Keratinocyte (primary cell): ENCODE results near the gene TMBIM1. TPM values are rescaled to one million over a fixed set of nuclear protein-coding genes. Genes with fewer than 3 reads are reported as not detected.

ENCODE experiments used
- DNase-seq: peaks from one replicate; pipeline ENCODE4 v3.0.0-alpha.2; 2011; ENCODE audit warnings: low read depth, missing footprints, low spot score
- FAIRE-seq: peaks from 2 replicates; lab custom pipeline; 2011; peaks lifted over from hg19 to GRCh38; lab: Jason Lieb, UNC
- H2AFZ ChIP-seq: 2 replicates; pipeline ENCODE4 v1.6.0; 2012; ENCODE audit warnings: low read length, control low read depth, inconsistent platforms; ENCODE audit not compliant: control insufficient read depth
- H3K27ac ChIP-seq: 2 replicates; pipeline ENCODE4 v1.5.1; 2011; ENCODE audit warnings: low read length; ENCODE audit not compliant: control insufficient read depth, insufficient read depth
- H3K27me3 ChIP-seq: 3 replicates; pipeline ENCODE4 v1.6.0; 2011; ENCODE audit warnings: low read length; ENCODE audit not compliant: control insufficient read depth, insufficient read depth; ENCODE audit errors: extremely low read depth
- H3K36me3 ChIP-seq, 2 experiments: 2 replicates in 1 of 2; 3 replicates in 1 of 2; pipeline ENCODE4 v1.5.1; 2011; ENCODE audit warnings: low read length in 2 of 2, mild to moderate bottlenecking in 1 of 2; ENCODE audit not compliant: control insufficient read depth in 2 of 2, insufficient read depth in 2 of 2; ENCODE audit errors: extremely low read depth in 1 of 2
- H3K4me1 ChIP-seq: 3 replicates; pipeline ENCODE4 v1.5.1; 2011; ENCODE audit warnings: low read length; ENCODE audit not compliant: control insufficient read depth, insufficient read depth; ENCODE audit errors: extremely low read depth
- H3K4me2 ChIP-seq: 3 replicates; pipeline ENCODE4 v1.6.0; 2011; ENCODE audit warnings: low read depth, low read length; ENCODE audit not compliant: control insufficient read depth, insufficient read depth; ENCODE audit errors: extremely low read depth
- H3K4me3 ChIP-seq, 3 experiments: fragments of 200-600 bp in 1 of 3; sonication (generic) in 1 of 3; 2 replicates in 2 of 3; 3 replicates in 1 of 3; pipeline ENCODE4 v1.5.1; 2011 to 2016; ENCODE audit warnings: low read length in 3 of 3, mild to moderate bottlenecking in 3 of 3, control low read depth in 2 of 3, inconsistent platforms in 1 of 3, low read depth in 1 of 3, mixed read lengths in 1 of 3, mixed run types in 1 of 3, moderate library complexity in 1 of 3; ENCODE audit not compliant: control insufficient read depth in 2 of 3, insufficient read depth in 2 of 3; ENCODE audit errors: extremely low read depth in 1 of 3
- H3K79me2 ChIP-seq: 2 replicates; pipeline ENCODE4 v1.6.0; 2012; ENCODE audit warnings: low read length; ENCODE audit not compliant: control insufficient read depth, insufficient read depth
- H3K9ac ChIP-seq: 3 replicates; pipeline ENCODE4 v1.6.0; 2011; ENCODE audit warnings: low read length; ENCODE audit not compliant: control insufficient read depth, insufficient read depth; ENCODE audit errors: extremely low read depth
- H3K9me1 ChIP-seq: 3 replicates; pipeline ENCODE4 v1.6.0; 2011; ENCODE audit warnings: low read length; ENCODE audit not compliant: control insufficient read depth, insufficient read depth; ENCODE audit errors: extremely low read depth
- H3K9me3 ChIP-seq: 2 replicates; pipeline ENCODE4 v1.5.1; 2012; ENCODE audit warnings: low read depth, low read length; ENCODE audit not compliant: control insufficient read depth
- H4K20me1 ChIP-seq: 3 replicates; pipeline ENCODE4 v1.6.0; 2011; ENCODE audit warnings: low read length; ENCODE audit not compliant: control insufficient read depth, insufficient read depth; ENCODE audit errors: extremely low read depth
- EZH2 ChIP-seq: IDR thresholded peaks from one replicate; pipeline ENCODE4 v1.6.1; 2012; ENCODE audit warnings: inconsistent platforms, mild to moderate bottlenecking, low read length, moderate library complexity
- dilution Hi-C: fragments of 300-500 bp; cut with MboI; formaldehyde crosslinking; loops from one replicate; pipeline ENCODE4 v1.7.0; 2020; ENCODE audit warnings: low sequenced_read_pairs; ENCODE audit not compliant: extremely low pct_ligation_motif_present
- polyA plus RNA-seq, 5 experiments: library from polyadenylated mRNA; depleted of rRNA in 3 of 5; stranded (reverse) in 3 of 5; stranded (forward) in 1 of 5; unstranded in 1 of 5; fragments of >200 nt; gene quantifications; 1 replicate in 1 of 5; 2 replicates in 3 of 5; 3 replicates in 1 of 5; pipeline versions ENCODE4 v1.2.1 to v1.2.3, GENCODE V29; 2011 to 2012; ENCODE audit warnings: missing spikeins in 2 of 5, low read depth in 1 of 5, low replicate concordance in 1 of 5
- TF ChIP-seq, protein P1 (sequence below), 3 experiments: IDR thresholded peaks in 1 of 3; conservative IDR thresholded peaks in 1 of 3; optimal IDR thresholded peaks in 1 of 3; 2 replicates in 2 of 3; 3 replicates in 1 of 3; pipeline versions ENCODE3 to v1.5.1; 2011; ENCODE audit warnings: low read length in 3 of 3, mild to moderate bottlenecking in 3 of 3, moderate library complexity in 2 of 3, control low read depth in 1 of 3, inconsistent platforms in 1 of 3; ENCODE audit not compliant: insufficient read depth in 2 of 3; ENCODE audit errors: extremely low read depth in 1 of 3

The TMBIM1 gene
- polyA plus RNA-seq, 1 donor (not counting 4 experiments of a cell fraction or from before 2014, with no cell fraction given), result 609 TPM

DNA sequence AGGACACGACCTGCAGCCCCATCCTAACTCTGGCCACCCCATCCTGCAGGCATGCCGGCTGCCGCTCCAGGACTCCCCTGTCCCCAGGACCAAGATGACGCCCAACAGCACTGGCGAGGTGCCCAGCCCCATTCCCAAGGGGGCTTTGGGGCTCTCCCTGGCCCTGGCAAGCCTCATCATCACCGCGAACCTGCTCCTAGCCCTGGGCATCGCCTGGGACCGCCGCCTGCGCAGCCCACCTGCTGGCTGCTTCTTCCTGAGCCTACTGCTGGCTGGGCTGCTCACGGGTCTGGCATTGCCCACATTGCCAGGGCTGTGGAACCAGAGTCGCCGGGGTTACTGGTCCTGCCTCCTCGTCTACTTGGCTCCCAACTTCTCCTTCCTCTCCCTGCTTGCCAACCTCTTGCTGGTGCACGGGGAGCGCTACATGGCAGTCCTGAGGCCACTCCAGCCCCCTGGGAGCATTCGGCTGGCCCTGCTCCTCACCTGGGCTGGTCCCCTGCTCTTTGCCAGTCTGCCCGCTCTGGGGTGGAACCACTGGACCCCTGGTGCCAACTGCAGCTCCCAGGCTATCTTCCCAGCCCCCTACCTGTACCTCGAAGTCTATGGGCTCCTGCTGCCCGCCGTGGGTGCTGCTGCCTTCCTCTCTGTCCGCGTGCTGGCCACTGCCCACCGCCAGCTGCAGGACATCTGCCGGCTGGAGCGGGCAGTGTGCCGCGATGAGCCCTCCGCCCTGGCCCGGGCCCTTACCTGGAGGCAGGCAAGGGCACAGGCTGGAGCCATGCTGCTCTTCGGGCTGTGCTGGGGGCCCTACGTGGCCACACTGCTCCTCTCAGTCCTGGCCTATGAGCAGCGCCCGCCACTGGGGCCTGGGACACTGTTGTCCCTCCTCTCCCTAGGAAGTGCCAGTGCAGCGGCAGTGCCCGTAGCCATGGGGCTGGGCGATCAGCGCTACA lies 29.4 kb downstream of the TMBIM1 start:
- H3K36me3 ChIP-seq, result peaks cover 29 to 31% of the 10 kb centered on the region in 2 experiments
- H2AFZ ChIP-seq, result no peak overlapping the region
- H3K4me3 ChIP-seq, result no peak overlapping the region
- no peak overlapping the region for H3K27ac ChIP-seq
- no peak overlapping the region for H3K9ac ChIP-seq
- no peak for DNase-seq
- dilution Hi-C loops, result no loop called here
- TF ChIP-seq, protein P1, sequence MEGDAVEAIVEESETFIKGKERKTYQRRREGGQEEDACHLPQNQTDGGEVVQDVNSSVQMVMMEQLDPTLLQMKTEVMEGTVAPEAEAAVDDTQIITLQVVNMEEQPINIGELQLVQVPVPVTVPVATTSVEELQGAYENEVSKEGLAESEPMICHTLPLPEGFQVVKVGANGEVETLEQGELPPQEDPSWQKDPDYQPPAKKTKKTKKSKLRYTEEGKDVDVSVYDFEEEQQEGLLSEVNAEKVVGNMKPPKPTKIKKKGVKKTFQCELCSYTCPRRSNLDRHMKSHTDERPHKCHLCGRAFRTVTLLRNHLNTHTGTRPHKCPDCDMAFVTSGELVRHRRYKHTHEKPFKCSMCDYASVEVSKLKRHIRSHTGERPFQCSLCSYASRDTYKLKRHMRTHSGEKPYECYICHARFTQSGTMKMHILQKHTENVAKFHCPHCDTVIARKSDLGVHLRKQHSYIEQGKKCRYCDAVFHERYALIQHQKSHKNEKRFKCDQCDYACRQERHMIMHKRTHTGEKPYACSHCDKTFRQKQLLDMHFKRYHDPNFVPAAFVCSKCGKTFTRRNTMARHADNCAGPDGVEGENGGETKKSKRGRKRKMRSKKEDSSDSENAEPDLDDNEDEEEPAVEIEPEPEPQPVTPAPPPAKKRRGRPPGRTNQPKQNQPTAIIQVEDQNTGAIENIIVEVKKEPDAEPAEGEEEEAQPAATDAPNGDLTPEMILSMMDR (optimal IDR thresholded peaks at IDR 0.05 in 1 of 3, IDR thresholded peaks at IDR 0.05 in 1 of 3, conservative IDR thresholded peaks at IDR 0.05 in 1 of 3; ENCODE audit: extremely low read depth in 1 of 3, insufficient read depth in 2 of 3, low read length in 3 of 3), result no peak
- TF ChIP-seq EZH2, result no peak
- no peak overlapping the region for H3K4me2 ChIP-seq
- no peaks in the 10 kb centered on the region for H3K9me3 ChIP-seq
- FAIRE-seq, result no peak
- H3K4me1 ChIP-seq, result peaks cover 3% of the 10 kb centered on the region
- H3K27me3 ChIP-seq, result no peaks in the 10 kb centered on the region
- H3K79me2 ChIP-seq, result peaks cover 4% of the 10 kb centered on the region
- no peaks in the 10 kb centered on the region for H3K9me1 ChIP-seq
- H4K20me1 ChIP-seq, result peaks cover 3% of the 10 kb centered on the region

DNA sequence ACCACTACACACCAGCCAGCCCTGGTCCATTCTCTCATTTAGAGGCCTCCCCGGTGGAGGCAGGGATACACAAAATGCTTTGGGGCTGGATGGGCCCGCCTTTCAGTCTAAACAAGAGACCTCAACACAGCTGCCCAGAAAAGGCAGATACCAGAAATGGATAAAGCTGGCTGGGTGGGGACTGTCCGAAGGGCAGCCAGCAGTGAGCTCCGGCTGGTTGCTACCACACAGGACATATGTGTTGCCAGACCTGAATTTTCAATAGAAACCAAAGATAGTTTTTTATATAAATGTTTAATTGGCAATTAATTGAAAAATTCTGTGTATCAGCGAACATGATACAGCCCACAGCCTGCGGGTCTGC lies 30.1 kb downstream of the TMBIM1 start:
- H3K4me2 ChIP-seq, result no peak overlapping the region
- dilution Hi-C loops, result no loop called here
- peaks cover 6% of the 10 kb centered on the region for H4K20me1 ChIP-seq
- no peak for TF ChIP-seq EZH2
- TF ChIP-seq, protein P1 (optimal IDR thresholded peaks at IDR 0.05 in 1 of 3, IDR thresholded peaks at IDR 0.05 in 1 of 3, conservative IDR thresholded peaks at IDR 0.05 in 1 of 3; ENCODE audit: extremely low read depth in 1 of 3, insufficient read depth in 2 of 3, low read length in 3 of 3), result no peak
- peaks cover under 1% of the 10 kb centered on the region for H3K79me2 ChIP-seq
- H3K27me3 ChIP-seq, result no peaks in the 10 kb centered on the region
- H3K27ac ChIP-seq, result no peak overlapping the region
- no peak for DNase-seq
- H3K9me1 ChIP-seq, result no peaks in the 10 kb centered on the region
- no peak for FAIRE-seq
- H3K36me3 ChIP-seq, result peaks cover 26% of the 10 kb centered on the region in 2 experiments
- no peaks in the 10 kb centered on the region for H3K9me3 ChIP-seq
- H3K9ac ChIP-seq, result no peak overlapping the region
- peaks cover 3% of the 10 kb centered on the region for H3K4me1 ChIP-seq
- no peak overlapping the region for H2AFZ ChIP-seq
- H3K4me3 ChIP-seq, result no peak overlapping the region
